OCI-LY3 (cell line): ENCODE data around the gene BRAP.

Source experiments
- H2AFZ ChIP-seq: fragments of 200-600, 300-600 bp; shearing (Covaris generic); 2 replicates; pipeline ENCODE4 v1.6.0; 2014; ENCODE audit warnings: antibody characterized with exemption, low read depth, low read length
- H3K27ac ChIP-seq: fragments of 200-600, 300-600 bp; sonication (generic); 2 replicates; pipeline ENCODE4 v1.5.1; 2014; ENCODE audit warnings: mild to moderate bottlenecking, low read length, moderate library complexity, mixed read lengths
- H3K27me3 ChIP-seq: fragments of 200-600, 300-600 bp; sonication (generic); 2 replicates; pipeline ENCODE4 v1.6.1; 2014; ENCODE audit warnings: low read depth, low read length, mixed read lengths
- H3K36me3 ChIP-seq: fragments of 200-600, 300-600 bp; sonication (generic); replicated peaks from 2 replicates; pipeline ENCODE3; 2014; ENCODE audit warnings: low read depth, low read length, mixed read lengths
- H3K4me1 ChIP-seq: fragments of 300-600, 200-600 bp; sonication (generic); 2 replicates; pipeline ENCODE4 v1.6.1; 2014; ENCODE audit warnings: low read length, mixed read lengths
- H3K4me2 ChIP-seq: fragments of 200-600, 300-600 bp; sonication (generic); 2 replicates; pipeline ENCODE4 v1.6.1; 2014; ENCODE audit warnings: low read length, mixed read lengths
- H3K4me3 ChIP-seq: fragments of 300-600, 200-600 bp; sonication (generic); 2 replicates; pipeline ENCODE4 v1.5.1; 2014; ENCODE audit warnings: antibody characterized with exemption, mild to moderate bottlenecking, low read length, moderate library complexity
- H3K79me2 ChIP-seq: fragments of 300-600, 200-600 bp; shearing (Covaris generic); 2 replicates; pipeline ENCODE4 v1.6.1; 2014; ENCODE audit warnings: mild to moderate bottlenecking, low read length, mixed read lengths
- H3K9ac ChIP-seq: fragments of 300-600, 200-600 bp; shearing (Covaris generic); 2 replicates; pipeline ENCODE4 v1.6.0; 2014; ENCODE audit warnings: mild to moderate bottlenecking, low read length, moderate library complexity
- H3K9me3 ChIP-seq: fragments of 200-600, 300-600 bp; shearing (Covaris generic); 2 replicates; pipeline ENCODE4 v1.6.1; 2014; ENCODE audit warnings: low read length, mixed read lengths; ENCODE audit not compliant: insufficient read depth
- H4K20me1 ChIP-seq: fragments of 200-600, 300-600 bp; sonication (generic); 2 replicates; pipeline ENCODE4 v1.6.1; 2016; ENCODE audit warnings: low read length, mixed read lengths; ENCODE audit not compliant: insufficient read depth
- CTCF ChIP-seq: fragments of 200-600, 300-600 bp; sonication (generic); IDR thresholded peaks from 2 replicates; pipeline ENCODE4 v1.5.1; 2014; ENCODE audit warnings: antibody characterized with exemption, low read length, low read depth
- EZH2phosphoT487 ChIP-seq: fragments of 200-600 bp; shearing (Covaris generic); IDR thresholded peaks from 2 replicates; pipeline ENCODE4 v1.6.1; 2018; ENCODE audit warnings: antibody characterized with exemption, mixed run types, low read depth

The BRAP gene

DNA sequence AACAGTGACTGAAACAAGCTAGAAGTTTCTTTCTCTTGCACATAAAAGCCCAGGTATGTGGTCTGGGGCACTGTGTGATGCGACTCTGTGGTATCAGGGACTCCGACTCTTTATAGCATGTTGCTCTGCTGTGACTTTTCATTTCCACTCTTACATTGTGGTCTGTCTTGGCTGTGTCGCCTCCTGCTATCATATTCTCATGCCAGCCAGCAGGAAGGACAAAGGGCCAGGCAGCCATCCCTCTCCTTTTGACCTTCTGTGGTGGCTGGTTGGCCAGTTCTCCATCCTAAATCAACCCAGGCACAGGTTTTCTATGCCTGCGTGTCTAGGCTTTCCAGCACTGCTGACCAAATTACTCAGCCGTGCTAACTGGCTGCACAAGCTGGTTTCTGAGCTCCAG, 8.1 kb upstream of the BRAP start:
- Histone ChIP-seq H4K20me1 (no peaks in the 10 kb centered on the region), H3K27me3 (no peaks in the 10 kb centered on the region), H3K27ac (no peak overlapping the region), H3K4me2 (no peak overlapping the region), H3K4me1 (peaks cover 9% of the 10 kb centered on the region; the same call in 1 of the 2 replicates), H3K9ac (no peak overlapping the region), H3K79me2 (no peaks in the 10 kb centered on the region), H3K36me3 (peaks cover 14% of the 10 kb centered on the region), H3K9me3 (no peaks in the 10 kb centered on the region), H3K4me3 (no peak overlapping the region), H2AFZ (no peak overlapping the region)
- TF ChIP-seq CTCF (no peak), EZH2phosphoT487 (no peak)

GRCh38 chr12:111692575-111693210, 6.9 kb upstream of the BRAP start:
- TF ChIP-seq EZH2phosphoT487 (no peak), CTCF (no peak; the same call in 1 of the 2 replicates)
- Histone ChIP-seq H3K27me3 (no peaks in the 10 kb centered on the region), H3K4me2 (no peak overlapping the region), H3K4me3 (no peak overlapping the region), H3K9me3 (no peaks in the 10 kb centered on the region), H3K79me2 (0 out of 2 replicates have a peak, but pooled peaks cover 1% of the 10 kb centered on the region), H4K20me1 (no peaks in the 10 kb centered on the region), H2AFZ (no peak overlapping the region), H3K9ac (no peak overlapping the region), H3K4me1 (peaks cover 9% of the 10 kb centered on the region; the same call in 1 of the 2 replicates), H3K27ac (no peak overlapping the region), H3K36me3 (peaks cover 14% of the 10 kb centered on the region)

DNA sequence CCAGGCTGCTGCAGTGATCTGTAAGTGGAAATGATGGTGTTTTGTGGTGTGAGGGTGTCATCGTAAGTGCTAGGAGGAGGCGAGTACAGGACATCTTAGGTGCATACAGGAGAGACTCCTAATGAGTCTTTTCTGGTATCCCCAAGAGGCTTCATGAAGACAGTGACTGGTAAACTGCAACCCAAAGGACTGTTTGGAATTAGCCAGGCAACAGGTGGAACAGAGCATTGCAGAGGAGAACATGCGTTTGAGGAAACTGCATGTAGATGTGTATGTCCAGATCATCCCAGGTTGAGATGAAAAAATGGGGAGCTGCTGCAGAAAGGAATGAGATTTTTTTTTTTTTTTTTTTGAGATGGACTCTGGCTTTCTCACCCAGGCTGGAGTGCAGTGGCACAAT, 5.5 kb upstream of the BRAP start:
- peaks cover 9% of the 10 kb centered on the region for H3K4me1 ChIP-seq
- H2AFZ ChIP-seq: no peak overlapping the region
- no peaks in the 10 kb centered on the region for H3K27me3 ChIP-seq
- H3K79me2 ChIP-seq: peaks cover 16% of the 10 kb centered on the region
- H3K4me3 ChIP-seq: no peak overlapping the region
- peaks cover 12% of the 10 kb centered on the region for H3K36me3 ChIP-seq
- 0 out of 2 replicates have a peak, but pooled peaks cover 6% of the 10 kb centered on the region for H4K20me1 ChIP-seq
- H3K9me3 ChIP-seq: no peaks in the 10 kb centered on the region
- TF ChIP-seq CTCF (no peak), EZH2phosphoT487 (no peak)
- H3K4me2 ChIP-seq: no peak overlapping the region
- H3K9ac ChIP-seq: no peak overlapping the region
- H3K27ac ChIP-seq: no peak overlapping the region

GRCh38 chr12:111687952-111688351, 2.2 kb upstream of the BRAP start:
- Histone ChIP-seq H3K9ac (no peak overlapping the region), H3K36me3 (peaks cover 2% of the 10 kb centered on the region), H4K20me1 (peaks cover 6% of the 10 kb centered on the region; the same call in 1 of the 2 replicates), H3K27ac (no peak overlapping the region), H3K79me2 (peaks cover 47% of the 10 kb centered on the region), H3K4me2 (no peak overlapping the region), H3K9me3 (no peaks in the 10 kb centered on the region), H3K27me3 (no peaks in the 10 kb centered on the region), H3K4me1 (peaks cover 20% of the 10 kb centered on the region), H2AFZ (no peak overlapping the region), H3K4me3 (no peak overlapping the region)
- TF ChIP-seq CTCF: no peak
- no peak for TF ChIP-seq EZH2phosphoT487
